NCI-H2171 treated with DMSO at 0.1 percent for 48 hours (cell line): ENCODE measurements around the gene SAXO2.
"Not testable (repeated sequence)": the region's sequence is repeated elsewhere in the genome, so short reads cannot be mapped to it uniquely, and the experiment has no call there.

Experiments used
- DNase-seq: peaks from one replicate; lab custom pipeline; 2025; lab: John Stamatoyannopoulos, UW

The SAXO2 gene

GRCh38 chr15:82286475-82286874 lies 23.9 kb downstream of the SAXO2 start:
- DNase-seq = not testable (repeated sequence)

- DNase-seq = not testable (repeated sequence)
Observed at GRCh38 chr15:82288202-82288601, 25.6 kb downstream of the SAXO2 start.

GRCh38 chr15:82292271-82292670 lies 29.7 kb downstream of the SAXO2 start:
- DNase-seq = no peak

- no peak for DNase-seq
Observed at GRCh38 chr15:82294061-82294690, 31.6 kb downstream of the SAXO2 start.

- no peak for DNase-seq
Observed at GRCh38 chr15:82297546-82297945, 34.9 kb downstream of the SAXO2 start.

- DNase-seq = no peak
Observed at GRCh38 chr15:82298032-82298431, 35.4 kb downstream of the SAXO2 start.

GRCh38 chr15:82298520-82298919 lies 35.9 kb downstream of the SAXO2 start:
- no peak for DNase-seq

- not testable (repeated sequence) for DNase-seq
Observed at GRCh38 chr15:82299511-82299914, 36.9 kb downstream of the SAXO2 start.

GRCh38 chr15:82300326-82300725 lies 37.7 kb downstream of the SAXO2 start:
- not testable (repeated sequence) for DNase-seq

GRCh38 chr15:82300883-82301282 lies 38.3 kb downstream of the SAXO2 start:
- DNase-seq = no peak

GRCh38 chr15:82301296-82302016 lies 38.8 kb downstream of the SAXO2 start:
- DNase-seq = no peak

- no peak for DNase-seq
Observed at GRCh38 chr15:82303956-82304777, 41.5 kb downstream of the SAXO2 start.

GRCh38 chr15:82304778-82305090 lies 42.1 kb downstream of the SAXO2 start:
- DNase-seq = no peak

GRCh38 chr15:82305621-82306048 lies 43.0 kb downstream of the SAXO2 start:
- DNase-seq = no peak

GRCh38 chr15:82306791-82307713 lies 44.4 kb downstream of the SAXO2 start:
- DNase-seq = no peak

GRCh38 chr15:82307714-82308081 lies 45.1 kb downstream of the SAXO2 start:
- no peak for DNase-seq

- no peak for DNase-seq
Observed at GRCh38 chr15:82309802-82310201, 47.2 kb downstream of the SAXO2 start.

- DNase-seq = not testable (repeated sequence)
Observed at GRCh38 chr15:82311321-82311720, 48.7 kb downstream of the SAXO2 start.

GRCh38 chr15:82312586-82313349 lies 50.1 kb downstream of the SAXO2 start:
- DNase-seq = peak; percentile 52

- DNase-seq = no peak
Observed at GRCh38 chr15:82313446-82313845, 50.8 kb downstream of the SAXO2 start.
